Endothelial cell of umbilical vein (primary cell): Measurements from ENCODE around the gene IFIT5.

Source experiments
- EZH2 ChIP-seq: IDR thresholded peaks from 2 replicates; pipeline ENCODE4 v1.6.1; 2012; ENCODE audit warnings: borderline replicate concordance, low read depth, mild to moderate bottlenecking, moderate library complexity, low read length, inconsistent platforms; ENCODE audit not compliant: severe bottlenecking
- GATA2 ChIP-seq: IDR thresholded peaks from 2 replicates; pipeline ENCODE4 v1.7.0; 2011; ENCODE audit warnings: low read depth, mild to moderate bottlenecking, moderate library complexity, mixed read lengths, low read length; ENCODE audit not compliant: insufficient read length, insufficient read depth
- JUN ChIP-seq: IDR thresholded peaks from 2 replicates; pipeline ENCODE4 v1.6.1; 2011; ENCODE audit warnings: borderline replicate concordance, low read depth; ENCODE audit not compliant: insufficient read length, insufficient read depth
- MYC ChIP-seq: IDR thresholded peaks from one replicate; pipeline ENCODE4 v1.6.1; 2011; ENCODE audit warnings: mild to moderate bottlenecking, low read depth, low read length
- POLR2A ChIP-seq: IDR thresholded peaks from 2 replicates; pipeline ENCODE4 v1.6.1; 2012; ENCODE audit warnings: low read depth, mild to moderate bottlenecking, control low read depth, low read length
- POLR2AphosphoS5 ChIP-seq: IDR thresholded peaks from 2 replicates; pipeline ENCODE4 v1.6.1; 2012; ENCODE audit warnings: low read depth, mild to moderate bottlenecking, control low read depth, low read length, moderate library complexity; ENCODE audit not compliant: insufficient read depth
- TF ChIP-seq, protein P1 (sequence below), 2 donors: IDR thresholded peaks; 1 replicate in 1 of 2; 2 replicates in 1 of 2; pipeline ENCODE4 v1.5.1; 2011; ENCODE audit warnings: low read length in 2 of 2, mild to moderate bottlenecking in 2 of 2, moderate library complexity in 2 of 2, control low read depth in 1 of 2, inconsistent platforms in 1 of 2, low read depth in 1 of 2; ENCODE audit not compliant: insufficient read depth in 1 of 2; ENCODE audit errors: extremely low read depth in 1 of 2
- TF ChIP-seq, protein P2 (sequence below): IDR thresholded peaks from 2 replicates; pipeline ENCODE4 v1.6.1; 2011; ENCODE audit not compliant: insufficient read depth, insufficient read length

DNA sequence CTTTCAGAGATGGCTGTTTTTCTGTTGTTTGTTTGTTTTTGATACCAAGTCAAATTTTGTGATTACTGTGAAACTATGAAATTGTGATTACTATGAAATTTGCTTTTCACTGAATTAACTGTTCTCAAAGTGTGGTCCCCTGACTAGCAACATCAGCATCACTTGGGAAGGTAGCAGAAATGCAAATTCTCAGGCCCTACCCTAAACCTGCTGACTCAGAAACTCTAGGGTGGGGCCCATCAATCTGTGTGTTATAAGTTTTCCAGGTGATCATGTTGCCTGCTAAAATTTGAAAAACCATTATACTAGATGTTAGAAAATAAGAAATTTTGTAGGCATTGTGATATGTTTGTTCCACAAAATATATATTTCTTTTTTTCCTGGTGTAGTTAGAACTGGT is 35.3 kb upstream of the IFIT5 start:
- no peak for TF ChIP-seq POLR2A
- TF ChIP-seq POLR2AphosphoS5 = no peak
- TF ChIP-seq, protein P1, sequence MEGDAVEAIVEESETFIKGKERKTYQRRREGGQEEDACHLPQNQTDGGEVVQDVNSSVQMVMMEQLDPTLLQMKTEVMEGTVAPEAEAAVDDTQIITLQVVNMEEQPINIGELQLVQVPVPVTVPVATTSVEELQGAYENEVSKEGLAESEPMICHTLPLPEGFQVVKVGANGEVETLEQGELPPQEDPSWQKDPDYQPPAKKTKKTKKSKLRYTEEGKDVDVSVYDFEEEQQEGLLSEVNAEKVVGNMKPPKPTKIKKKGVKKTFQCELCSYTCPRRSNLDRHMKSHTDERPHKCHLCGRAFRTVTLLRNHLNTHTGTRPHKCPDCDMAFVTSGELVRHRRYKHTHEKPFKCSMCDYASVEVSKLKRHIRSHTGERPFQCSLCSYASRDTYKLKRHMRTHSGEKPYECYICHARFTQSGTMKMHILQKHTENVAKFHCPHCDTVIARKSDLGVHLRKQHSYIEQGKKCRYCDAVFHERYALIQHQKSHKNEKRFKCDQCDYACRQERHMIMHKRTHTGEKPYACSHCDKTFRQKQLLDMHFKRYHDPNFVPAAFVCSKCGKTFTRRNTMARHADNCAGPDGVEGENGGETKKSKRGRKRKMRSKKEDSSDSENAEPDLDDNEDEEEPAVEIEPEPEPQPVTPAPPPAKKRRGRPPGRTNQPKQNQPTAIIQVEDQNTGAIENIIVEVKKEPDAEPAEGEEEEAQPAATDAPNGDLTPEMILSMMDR (IDR thresholded peaks at IDR 0.05; ENCODE audit: extremely low read depth in 1 of 2, insufficient read depth in 1 of 2, low read depth in 1 of 2, low read length in 2 of 2) = no peak
- no peak for TF ChIP-seq GATA2
- no peak for TF ChIP-seq MYC
- TF ChIP-seq JUN = no peak
- TF ChIP-seq, protein P2, sequence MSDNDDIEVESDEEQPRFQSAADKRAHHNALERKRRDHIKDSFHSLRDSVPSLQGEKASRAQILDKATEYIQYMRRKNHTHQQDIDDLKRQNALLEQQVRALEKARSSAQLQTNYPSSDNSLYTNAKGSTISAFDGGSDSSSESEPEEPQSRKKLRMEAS = no peak
- TF ChIP-seq EZH2 = no peak
